Measurements from ENCODE around the gene COMMD8. TPM values are rescaled to one million over a fixed set of nuclear protein-coding genes. Genes with fewer than 3 reads are reported as not detected.
A peak's percentile ranks its signal among the peaks of the same experiment; 100 is the strongest.

COMMD8 gene
- total RNA-seq, 6 donors from 2014 or later = 6.3 to 17.2 (median 15.3) TPM

DNA sequence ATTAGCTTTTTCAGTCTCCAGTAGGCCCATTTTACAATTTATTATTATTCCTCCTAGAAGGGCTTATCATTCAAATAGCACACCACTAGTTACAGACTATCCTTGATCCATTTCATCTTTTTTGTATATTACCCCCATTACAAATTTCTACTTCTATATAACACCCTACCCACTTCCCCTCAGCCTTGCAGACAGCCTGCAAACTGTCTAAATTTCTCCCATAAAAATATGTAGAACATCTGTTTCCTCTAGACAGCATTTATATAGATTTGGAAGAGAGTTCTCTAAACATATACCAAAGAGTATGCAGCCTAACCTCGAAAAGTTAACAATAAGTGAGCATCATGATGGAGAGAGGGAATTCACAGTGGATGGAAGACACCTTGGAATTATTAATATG, 30.8 kb downstream of the COMMD8 start:
- Histone ChIP-seq H3K36me3 (no peaks in the 10 kb centered on the region), H3K4me1 (no peaks in the 10 kb centered on the region), H3K9me3 (no peaks in the 10 kb centered on the region), H3K27ac (no peak overlapping the region), H3K27me3 (no peaks in the 10 kb centered on the region), H3K4me3 (no peak overlapping the region)
- WGBS, 2 donors = 56 to 76% methylated on average over 1 of the region's 1 CpG
- TF ChIP-seq POLR2AphosphoS5 (IDR thresholded peaks at IDR 0.05) (no peak), EP300 (IDR thresholded peaks at IDR 0.05) (no peak), POLR2A (IDR thresholded peaks at IDR 0.05) (no peak)
- TF ChIP-seq, protein P1, sequence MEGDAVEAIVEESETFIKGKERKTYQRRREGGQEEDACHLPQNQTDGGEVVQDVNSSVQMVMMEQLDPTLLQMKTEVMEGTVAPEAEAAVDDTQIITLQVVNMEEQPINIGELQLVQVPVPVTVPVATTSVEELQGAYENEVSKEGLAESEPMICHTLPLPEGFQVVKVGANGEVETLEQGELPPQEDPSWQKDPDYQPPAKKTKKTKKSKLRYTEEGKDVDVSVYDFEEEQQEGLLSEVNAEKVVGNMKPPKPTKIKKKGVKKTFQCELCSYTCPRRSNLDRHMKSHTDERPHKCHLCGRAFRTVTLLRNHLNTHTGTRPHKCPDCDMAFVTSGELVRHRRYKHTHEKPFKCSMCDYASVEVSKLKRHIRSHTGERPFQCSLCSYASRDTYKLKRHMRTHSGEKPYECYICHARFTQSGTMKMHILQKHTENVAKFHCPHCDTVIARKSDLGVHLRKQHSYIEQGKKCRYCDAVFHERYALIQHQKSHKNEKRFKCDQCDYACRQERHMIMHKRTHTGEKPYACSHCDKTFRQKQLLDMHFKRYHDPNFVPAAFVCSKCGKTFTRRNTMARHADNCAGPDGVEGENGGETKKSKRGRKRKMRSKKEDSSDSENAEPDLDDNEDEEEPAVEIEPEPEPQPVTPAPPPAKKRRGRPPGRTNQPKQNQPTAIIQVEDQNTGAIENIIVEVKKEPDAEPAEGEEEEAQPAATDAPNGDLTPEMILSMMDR (IDR thresholded peaks at IDR 0.05) = no peak
- no peak for ATAC-seq (ENCODE audit: low FRiP score in 2 of 2)
- no peak for DNase-seq

DNA sequence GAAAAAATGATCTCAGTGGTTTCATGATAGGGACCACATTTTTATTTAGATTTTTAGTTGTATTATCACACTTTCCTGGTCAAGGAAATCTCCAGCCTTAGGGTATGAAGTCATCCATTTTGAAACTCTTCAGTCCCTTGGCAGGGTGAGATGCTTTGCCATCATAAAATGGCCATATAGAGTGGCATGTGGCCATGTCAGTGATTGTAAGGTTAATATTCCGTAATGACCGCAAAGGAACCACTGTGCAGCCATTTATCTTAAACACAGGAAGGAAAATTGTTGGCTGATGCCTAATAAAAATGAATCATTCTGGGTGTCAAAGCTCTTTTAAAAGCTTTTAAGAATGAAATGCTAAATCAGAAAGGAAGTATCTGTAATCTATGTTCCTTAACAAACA, 35.6 kb downstream of the COMMD8 start:
- WGBS, 2 donors = 42 to 63% methylated on average over 2 of the region's 2 CpGs
- DNase-seq (no peak), ATAC-seq (ENCODE audit: low FRiP score in 2 of 2) (no peak)
- H3K9me3 ChIP-seq = no peaks in the 10 kb centered on the region
- H3K4me1 ChIP-seq = no peaks in the 10 kb centered on the region
- H3K36me3 ChIP-seq = no peaks in the 10 kb centered on the region
- H3K4me3 ChIP-seq = no peak overlapping the region
- TF ChIP-seq EP300 (IDR thresholded peaks at IDR 0.05) = no peak
- TF ChIP-seq POLR2A (IDR thresholded peaks at IDR 0.05) = no peak
- TF ChIP-seq, protein P1 (IDR thresholded peaks at IDR 0.05) = no peak
- TF ChIP-seq POLR2AphosphoS5 (IDR thresholded peaks at IDR 0.05) = no peak
- no peaks in the 10 kb centered on the region for H3K27me3 ChIP-seq
- H3K27ac ChIP-seq = no peak overlapping the region

DNA sequence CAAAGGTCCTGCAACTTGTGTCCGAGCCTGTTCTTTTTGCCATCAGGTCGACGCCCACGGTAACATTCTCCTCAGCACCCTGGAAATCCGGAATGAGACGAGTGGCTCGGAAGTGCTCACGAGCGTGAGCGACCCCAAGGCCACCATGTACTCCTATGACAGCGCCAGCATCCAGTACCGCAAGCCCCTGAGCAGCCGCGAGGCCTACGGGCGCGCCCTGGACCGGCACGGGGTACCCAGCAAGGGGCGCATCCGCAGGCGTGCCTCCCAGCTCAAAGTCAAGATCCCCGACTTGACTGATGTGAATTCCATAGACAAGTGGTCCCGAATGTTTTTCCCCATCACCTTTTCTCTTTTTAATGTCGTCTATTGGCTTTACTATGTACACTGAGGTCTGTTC, 37.9 kb downstream of the COMMD8 start:
- no peaks in the 10 kb centered on the region for H3K4me1 ChIP-seq
- H3K36me3 ChIP-seq = no peaks in the 10 kb centered on the region
- peak in 1 of 2 donors; percentile 32 for ATAC-seq (ENCODE audit: low FRiP score in 2 of 2)
- WGBS, 2 donors = 94% methylated on average over 23 of the region's 25 CpGs
- peak in 1 of 2 donors; percentile 57 for DNase-seq
- TF ChIP-seq EP300 (IDR thresholded peaks at IDR 0.05) (no peak), POLR2A (IDR thresholded peaks at IDR 0.05) (no peak), POLR2AphosphoS5 (IDR thresholded peaks at IDR 0.05) (no peak)
- TF ChIP-seq, protein P1 (IDR thresholded peaks at IDR 0.05) = no peak
- H3K27ac ChIP-seq = no peak overlapping the region
- no peaks in the 10 kb centered on the region for H3K27me3 ChIP-seq
- H3K4me3 ChIP-seq = no peak overlapping the region
- H3K9me3 ChIP-seq = no peaks in the 10 kb centered on the region

DNA sequence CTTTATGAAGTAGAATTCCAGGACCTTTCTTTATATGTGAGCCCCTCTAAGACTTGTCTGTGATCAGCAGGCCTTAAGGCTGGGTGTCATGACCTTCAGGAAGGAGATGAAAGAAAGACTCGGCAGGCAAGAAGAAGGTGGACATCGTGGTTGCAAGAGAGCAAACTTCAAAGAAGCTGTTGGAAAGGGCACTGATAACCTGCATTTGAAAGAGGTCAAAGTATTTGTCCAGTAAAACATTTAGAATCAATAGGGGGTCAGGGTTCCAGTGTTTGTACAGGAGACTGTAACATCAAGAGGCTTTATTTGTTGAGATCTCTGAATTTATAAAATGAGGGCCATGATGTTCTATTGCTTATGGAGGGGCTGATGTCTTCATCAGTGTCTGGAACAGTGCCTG, 44.2 kb downstream of the COMMD8 start:
- Histone ChIP-seq H3K4me1 (no peaks in the 10 kb centered on the region), H3K27me3 (no peaks in the 10 kb centered on the region), H3K27ac (no peak overlapping the region), H3K36me3 (no peaks in the 10 kb centered on the region), H3K9me3 (no peaks in the 10 kb centered on the region), H3K4me3 (no peak overlapping the region)
- ATAC-seq (ENCODE audit: low FRiP score in 2 of 2) (no peak), DNase-seq (no peak)
- TF ChIP-seq POLR2A (IDR thresholded peaks at IDR 0.05) = no peak
- no peak for TF ChIP-seq POLR2AphosphoS5 (IDR thresholded peaks at IDR 0.05)
- TF ChIP-seq, protein P1 (IDR thresholded peaks at IDR 0.05) = no peak
- TF ChIP-seq EP300 (IDR thresholded peaks at IDR 0.05) = no peak
- WGBS, 2 donors = 49 to 55% methylated on average over 2 of the region's 2 CpGs

DNA sequence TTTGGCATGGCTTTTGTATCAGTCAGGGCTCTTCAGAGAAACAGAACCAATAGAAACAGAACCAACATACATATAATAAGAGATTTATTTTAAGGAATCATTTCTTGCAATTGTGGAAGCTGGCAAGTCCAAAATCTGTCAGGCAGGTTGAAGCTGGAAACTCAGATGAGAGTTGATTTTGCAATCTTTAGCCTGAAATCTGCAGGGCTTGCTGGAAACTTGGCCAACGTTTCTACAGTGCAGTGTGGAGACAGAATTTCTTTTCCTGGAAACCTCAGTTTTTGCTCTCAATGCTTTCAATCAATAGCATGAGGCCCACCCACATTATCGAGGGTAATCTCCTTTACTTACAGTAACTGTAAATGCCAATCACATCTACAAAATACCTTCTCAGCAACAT, 45.4 kb downstream of the COMMD8 start:
- ATAC-seq (ENCODE audit: low FRiP score in 2 of 2) = no peak
- no peaks in the 10 kb centered on the region for H3K36me3 ChIP-seq
- H3K4me3 ChIP-seq = no peak overlapping the region
- H3K27ac ChIP-seq = no peak overlapping the region
- no peak for DNase-seq
- WGBS, 2 donors = 58 to 65% methylated on average over 2 of the region's 2 CpGs
- no peaks in the 10 kb centered on the region for H3K27me3 ChIP-seq
- TF ChIP-seq, protein P1 (IDR thresholded peaks at IDR 0.05) = no peak
- no peak for TF ChIP-seq POLR2A (IDR thresholded peaks at IDR 0.05)
- TF ChIP-seq EP300 (IDR thresholded peaks at IDR 0.05) = no peak
- TF ChIP-seq POLR2AphosphoS5 (IDR thresholded peaks at IDR 0.05) = no peak
- H3K9me3 ChIP-seq = no peaks in the 10 kb centered on the region
- H3K4me1 ChIP-seq = no peaks in the 10 kb centered on the region
